Activated CD8-positive, alpha-beta memory T cell treated with anti-CD3 and anti-CD28 coated beads, Interleukin-2, amount 50 U/mL, for 24 hours (primary cell): Measurements from ENCODE around the gene ATOH1.

Source experiments
- DNase-seq: peaks from one replicate; pipeline ENCODE4 v3.0.0-alpha.2; 2020; ENCODE audit errors: extremely low read depth

The ATOH1 gene

GRCh38 chr4:93834249-93835066, 5.9 kb downstream of the ATOH1 start:
- no peak for DNase-seq

- DNase-seq: no peak
These were observed 7.4 kb downstream of the ATOH1 start for GRCh38 chr4:93835929-93836328.

- no peak for DNase-seq
These were observed 11.2 kb downstream of the ATOH1 start for GRCh38 chr4:93839704-93840103.

- no peak for DNase-seq
These were observed 13.3 kb downstream of the ATOH1 start for GRCh38 chr4:93841803-93842345.

- DNase-seq: no peak
These were observed 14.2 kb downstream of the ATOH1 start for GRCh38 chr4:93842601-93843252.

GRCh38 chr4:93843772-93844171, 15.2 kb downstream of the ATOH1 start:
- DNase-seq: no peak

- DNase-seq: no peak
These were observed 24.1 kb downstream of the ATOH1 start for GRCh38 chr4:93852680-93853079.

GRCh38 chr4:93855926-93856325, 27.4 kb downstream of the ATOH1 start:
- no peak for DNase-seq

- DNase-seq: no peak
These were observed 37.1 kb downstream of the ATOH1 start for GRCh38 chr4:93865650-93866049.

- no peak for DNase-seq
These were observed 39.0 kb downstream of the ATOH1 start for GRCh38 chr4:93867416-93868001.

- DNase-seq: no peak
These were observed 42.4 kb downstream of the ATOH1 start for GRCh38 chr4:93870876-93871458.

GRCh38 chr4:93876754-93877153, 48.2 kb downstream of the ATOH1 start:
- no peak for DNase-seq

- no peak for DNase-seq
These were observed 50.0 kb downstream of the ATOH1 start for GRCh38 chr4:93878566-93878965.

- DNase-seq: no peak
These were observed 51.4 kb downstream of the ATOH1 start for GRCh38 chr4:93879919-93880318.
